Iris pigment epithelial cell (primary cell): ENCODE data around the gene ACAT1.
"Not testable (repeated sequence)": the region's sequence is repeated elsewhere in the genome, so short reads cannot be mapped to it uniquely, and the experiment has no call there.

Experiments used
- DNase-seq: peaks from one replicate; pipeline ENCODE4 v3.0.0-alpha.2; 2011; ENCODE audit warnings: low read depth

Gene ACAT1

GRCh38 chr11:108147150-108147549 lies 25.8 kb downstream of the ACAT1 start:
- no peak for DNase-seq

- no peak for DNase-seq
These were observed 27.2 kb downstream of the ACAT1 start for GRCh38 chr11:108148556-108148955.

- no peak for DNase-seq
These were observed 33.2 kb downstream of the ACAT1 start for GRCh38 chr11:108154591-108154990.

- DNase-seq, result no peak
These were observed 39.7 kb downstream of the ACAT1 start for GRCh38 chr11:108160970-108161566.

- not testable (repeated sequence) for DNase-seq
These were observed 41.5 kb downstream of the ACAT1 start for GRCh38 chr11:108162878-108163277.

- no peak for DNase-seq
These were observed 46.3 kb downstream of the ACAT1 start for GRCh38 chr11:108167624-108168023.

GRCh38 chr11:108170184-108170583 lies 48.8 kb downstream of the ACAT1 start:
- DNase-seq, result no peak

GRCh38 chr11:108177570-108177969 lies 56.2 kb downstream of the ACAT1 start:
- DNase-seq, result no peak

- no peak for DNase-seq
These were observed 72.4 kb downstream of the ACAT1 start for GRCh38 chr11:108193725-108194124.

- DNase-seq, result no peak
These were observed 75.5 kb downstream of the ACAT1 start for GRCh38 chr11:108196901-108197300.
